ENCODE results near the gene ZNF106.

The ZNF106 gene

GRCh38 chr15:42471002-42471401 lies 19.9 kb downstream of the ZNF106 start:
- DNase-seq: no peak

- DNase-seq: no peak
These were observed 25.3 kb downstream of the ZNF106 start for GRCh38 chr15:42465520-42466259.

- DNase-seq: no peak
These were observed 29.7 kb downstream of the ZNF106 start for GRCh38 chr15:42461261-42461660.

GRCh38 chr15:42457445-42458442 lies 33.2 kb downstream of the ZNF106 start:
- no peak for DNase-seq

GRCh38 chr15:42456971-42457370 lies 34.0 kb downstream of the ZNF106 start:
- DNase-seq: no peak

- no peak for DNase-seq
These were observed 34.4 kb downstream of the ZNF106 start for GRCh38 chr15:42456531-42456930.

- DNase-seq: no peak
These were observed 37.1 kb downstream of the ZNF106 start for GRCh38 chr15:42453826-42454225.

GRCh38 chr15:42450425-42450790 lies 40.5 kb downstream of the ZNF106 start:
- DNase-seq: no peak

GRCh38 chr15:42449770-42450424 lies 41.0 kb downstream of the ZNF106 start:
- no peak for DNase-seq

- DNase-seq: no peak
These were observed 42.7 kb downstream of the ZNF106 start for GRCh38 chr15:42448281-42448680.

GRCh38 chr15:42447599-42447998 lies 43.3 kb downstream of the ZNF106 start:
- DNase-seq: no peak

- no peak for DNase-seq
These were observed 45.4 kb downstream of the ZNF106 start for GRCh38 chr15:42445551-42445950.

GRCh38 chr15:42444415-42445063 lies 46.4 kb downstream of the ZNF106 start:
- DNase-seq: no peak

- DNase-seq: no peak
These were observed 63.3 kb downstream of the ZNF106 start for GRCh38 chr15:42427429-42428223.

GRCh38 chr15:42421376-42421775 lies 69.6 kb downstream of the ZNF106 start:
- DNase-seq: no peak

GRCh38 chr15:42419369-42419768 lies 71.6 kb downstream of the ZNF106 start:
- DNase-seq: no peak

- DNase-seq: no peak
These were observed 77.0 kb downstream of the ZNF106 start for GRCh38 chr15:42413920-42414319.

GRCh38 chr15:42411884-42412283 lies 79.1 kb downstream of the ZNF106 start:
- no peak for DNase-seq

- no peak for DNase-seq
These were observed 81.9 kb downstream of the ZNF106 start for GRCh38 chr15:42409011-42409410.

- no peak for DNase-seq
These were observed 82.8 kb downstream of the ZNF106 start for GRCh38 chr15:42408178-42408577.

- DNase-seq: no peak
These were observed 85.0 kb downstream of the ZNF106 start for GRCh38 chr15:42405863-42406482.
